ENCODE data around the gene ZNF292. TPM values are rescaled to one million over a fixed set of nuclear protein-coding genes. Genes with fewer than 3 reads are reported as not detected.
"Not testable (repeated sequence)": the region's sequence is repeated elsewhere in the genome, so short reads cannot be mapped to it uniquely, and the experiment has no call there.

Gene ZNF292
- total RNA-seq, 1 donor from 2014 or later, result 34.5 TPM

GRCh38 chr6:87251725-87252124 lies 96.4 kb downstream of the ZNF292 start:
- intact Hi-C loops (cut with DNase I), result no loop called here
- DNase-seq (ENCODE audit: low spot score), result no peak

GRCh38 chr6:87257046-87257445 lies 101.7 kb downstream of the ZNF292 start:
- intact Hi-C loops (cut with DNase I), result no loop called here
- no peak for DNase-seq (ENCODE audit: low spot score)

DNA sequence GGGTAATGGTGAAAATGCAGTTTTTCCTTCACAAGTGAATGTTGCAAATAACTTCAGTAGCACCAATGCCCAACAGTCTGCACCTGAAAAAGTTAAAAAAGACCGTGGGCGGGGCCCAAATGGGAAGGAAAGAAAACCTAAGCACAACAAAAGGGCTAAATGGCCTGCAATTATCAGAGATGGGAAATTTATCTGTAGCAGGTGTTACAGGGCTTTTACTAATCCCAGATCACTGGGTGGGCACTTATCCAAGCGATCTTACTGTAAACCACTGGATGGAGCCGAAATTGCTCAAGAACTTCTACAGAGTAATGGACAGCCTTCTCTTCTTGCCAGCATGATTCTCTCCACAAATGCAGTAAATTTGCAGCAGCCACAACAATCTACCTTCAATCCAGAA lies 102.2 kb downstream of the ZNF292 start:
- DNase-seq (ENCODE audit: low spot score), result no peak
- intact Hi-C loops (cut with DNase I), result no loop called here

DNA sequence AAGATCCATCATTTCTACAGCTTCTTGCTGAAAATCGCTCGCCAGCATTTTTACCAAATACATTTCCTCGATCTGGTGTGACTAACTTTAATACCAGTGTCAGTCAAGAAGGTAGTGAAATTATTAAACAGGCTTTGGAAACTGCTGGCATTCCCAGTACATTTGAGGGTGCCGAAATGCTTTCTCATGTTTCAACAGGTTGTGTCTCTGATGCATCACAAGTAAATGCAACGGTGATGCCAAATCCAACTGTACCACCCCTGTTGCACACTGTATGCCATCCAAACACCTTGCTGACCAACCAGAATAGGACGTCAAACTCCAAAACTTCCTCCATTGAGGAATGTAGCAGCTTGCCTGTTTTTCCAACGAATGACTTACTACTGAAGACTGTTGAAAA lies 102.6 kb downstream of the ZNF292 start:
- intact Hi-C loops (cut with DNase I), result no loop called here
- DNase-seq (ENCODE audit: low spot score), result no peak

- intact Hi-C loops (cut with DNase I), result no loop called here
These were observed 104.4 kb downstream of the ZNF292 start for GRCh38 chr6:87259791-87260190.

GRCh38 chr6:87261534-87261933 lies 106.2 kb downstream of the ZNF292 start:
- intact Hi-C loops (cut with DNase I), result no loop called here
- DNase-seq (ENCODE audit: low spot score), result no peak

More at GRCh38 chr6:87259791-87260190, 104.4 kb downstream of the ZNF292 start:
- DNase-seq (ENCODE audit: low spot score), result no peak

DNA sequence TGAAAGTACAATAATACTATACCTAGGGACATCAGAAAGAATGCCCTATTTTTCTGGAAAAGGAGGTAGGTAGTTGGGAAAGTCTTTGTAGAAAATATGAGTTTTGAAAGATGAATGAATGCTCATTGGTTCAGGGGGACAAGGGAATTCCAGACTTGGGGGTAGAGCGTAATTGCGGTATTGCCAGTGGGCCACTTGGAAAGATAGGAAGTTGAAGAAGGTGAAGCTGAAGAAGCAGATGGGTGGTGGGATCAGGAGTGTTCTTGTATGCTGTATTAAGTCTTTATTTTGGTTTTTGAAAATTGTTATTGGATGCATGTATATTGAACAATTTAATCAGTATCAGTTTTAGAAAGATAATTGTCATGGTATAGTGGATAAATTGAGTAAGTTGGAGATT lies 109.1 kb downstream of the ZNF292 start:
- no peak for DNase-seq (ENCODE audit: low spot score)
- intact Hi-C loops (cut with DNase I), result no loop called here

- intact Hi-C loops (cut with DNase I), result no loop called here
These were observed 119.4 kb downstream of the ZNF292 start for GRCh38 chr6:87274660-87275274.

GRCh38 chr6:87276624-87277023 lies 121.3 kb downstream of the ZNF292 start:
- no peak for DNase-seq (ENCODE audit: low spot score)

More at GRCh38 chr6:87274660-87275274, 119.4 kb downstream of the ZNF292 start:
- no peak for DNase-seq (ENCODE audit: low spot score)

GRCh38 chr6:87277123-87277522 lies 121.8 kb downstream of the ZNF292 start:
- intact Hi-C loops (cut with DNase I), result no loop called here
- no peak for DNase-seq (ENCODE audit: low spot score)

More at GRCh38 chr6:87276624-87277023, 121.3 kb downstream of the ZNF292 start:
- intact Hi-C loops (cut with DNase I), result no loop called here

DNA sequence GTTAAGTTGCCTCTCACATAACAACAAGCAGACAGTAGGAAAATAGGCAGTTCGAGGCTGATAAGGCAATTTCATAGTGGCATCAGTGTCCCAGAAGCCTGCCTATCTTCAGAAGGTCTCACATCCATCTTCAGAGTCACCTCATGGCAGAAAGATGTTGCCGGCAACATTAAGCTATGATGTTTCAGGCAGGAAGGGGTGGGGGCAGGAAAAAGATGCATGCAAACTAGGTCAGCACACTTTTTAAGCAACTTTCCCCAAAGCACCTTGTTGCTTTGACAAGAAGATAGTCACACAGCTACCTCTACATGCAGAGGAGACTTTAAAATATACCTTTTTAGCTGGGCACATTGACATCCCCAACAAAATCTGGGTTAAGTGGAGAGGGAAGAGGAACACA lies 123.8 kb downstream of the ZNF292 start:
- DNase-seq (ENCODE audit: low spot score), result no peak
- intact Hi-C loops (cut with DNase I), result no loop called here

- intact Hi-C loops (cut with DNase I), result no loop called here
- no peak for DNase-seq (ENCODE audit: low spot score)
These were observed 126.1 kb downstream of the ZNF292 start for GRCh38 chr6:87281426-87281825.

DNA sequence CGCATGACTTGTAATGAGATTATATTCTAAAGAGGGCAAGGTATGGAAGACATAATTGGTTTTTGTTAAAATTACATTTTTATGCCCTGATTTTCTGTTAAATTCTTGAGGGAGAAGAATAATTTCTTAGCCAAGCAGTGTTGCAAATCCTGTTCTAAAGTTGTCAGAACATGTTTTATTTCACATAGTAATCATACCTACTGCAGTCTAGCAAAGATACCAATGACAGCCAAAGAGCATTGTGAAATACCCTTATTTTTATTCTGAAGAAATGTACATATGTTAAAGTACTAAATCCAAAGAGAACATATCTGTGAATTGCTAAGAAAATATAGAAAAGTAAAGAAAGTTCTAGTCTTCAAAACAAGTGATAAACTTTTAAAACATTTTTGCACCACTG lies 127.4 kb downstream of the ZNF292 start:
- no peak for DNase-seq (ENCODE audit: low spot score)

DNA sequence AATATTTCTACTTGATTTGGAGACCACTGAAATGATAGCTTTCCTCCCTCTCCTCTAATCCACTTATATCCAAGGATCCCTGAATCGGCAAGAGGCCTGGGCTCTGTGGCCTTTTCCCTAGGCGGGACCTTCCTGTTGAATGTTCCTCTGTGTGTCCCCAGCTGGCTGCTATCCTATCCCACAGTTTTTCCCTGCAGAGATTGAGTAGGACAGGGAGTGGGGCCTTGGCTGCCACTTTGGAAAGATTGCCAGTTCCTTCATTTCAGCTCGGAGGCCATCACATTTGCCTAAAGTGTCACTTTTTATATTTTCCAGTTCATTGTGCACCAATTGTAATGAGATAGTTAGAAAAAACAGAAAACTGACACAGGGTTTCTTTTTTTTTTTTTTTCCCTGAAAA lies 128.1 kb downstream of the ZNF292 start:
- intact Hi-C loops (cut with DNase I), result no loop called here

More for the DNA sequence above, 127.4 kb downstream of the ZNF292 start:
- intact Hi-C loops (cut with DNase I), result no loop called here

DNA sequence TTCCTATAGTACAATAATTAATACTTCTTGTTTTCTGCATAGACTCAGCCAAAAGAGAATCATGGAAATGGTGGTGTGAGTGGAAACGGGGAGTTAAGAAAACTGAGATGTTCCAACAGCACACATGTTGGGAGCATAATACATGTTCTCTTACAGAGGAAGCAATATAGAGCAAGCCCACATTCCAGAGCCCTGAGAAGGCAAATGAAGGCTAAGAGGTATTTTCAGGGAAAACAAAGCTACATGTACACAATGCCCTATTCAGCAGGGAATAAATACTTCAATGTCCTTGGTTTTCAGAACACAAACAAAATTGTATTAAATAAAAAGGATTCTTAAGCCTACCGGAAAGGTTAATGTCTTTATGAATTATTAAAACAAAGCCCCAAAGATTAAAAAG lies 131.9 kb downstream of the ZNF292 start:
- intact Hi-C loops (cut with DNase I), result no loop called here
- no peak for DNase-seq (ENCODE audit: low spot score)

More for the DNA sequence above, 128.1 kb downstream of the ZNF292 start:
- no peak for DNase-seq (ENCODE audit: low spot score)

DNA sequence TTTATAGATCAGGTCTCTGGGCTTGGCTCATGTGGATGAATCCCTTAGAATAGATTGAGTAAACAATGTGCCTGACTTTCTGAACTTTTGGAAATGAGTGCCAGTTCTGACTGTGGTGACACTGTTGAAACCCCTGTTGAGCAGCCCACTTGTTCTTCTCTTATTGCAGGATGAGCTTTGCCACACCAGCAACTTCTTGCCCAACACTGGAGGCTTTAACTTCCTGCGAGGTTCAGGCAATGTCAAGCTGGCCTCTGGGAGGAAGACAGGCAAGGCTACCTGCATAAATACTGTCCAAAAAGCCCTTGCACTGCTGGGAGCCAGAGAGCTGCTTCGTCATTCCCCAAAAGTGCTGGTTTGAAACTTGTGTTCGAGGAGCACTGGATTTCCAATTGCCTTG lies 134.2 kb downstream of the ZNF292 start:
- intact Hi-C loops (cut with DNase I), result no loop called here

GRCh38 chr6:87291883-87292282 lies 136.5 kb downstream of the ZNF292 start:
- no peak for DNase-seq (ENCODE audit: low spot score)
- intact Hi-C loops (cut with DNase I), result no loop called here

More for the DNA sequence above, 134.2 kb downstream of the ZNF292 start:
- DNase-seq (ENCODE audit: low spot score), result no peak

DNA sequence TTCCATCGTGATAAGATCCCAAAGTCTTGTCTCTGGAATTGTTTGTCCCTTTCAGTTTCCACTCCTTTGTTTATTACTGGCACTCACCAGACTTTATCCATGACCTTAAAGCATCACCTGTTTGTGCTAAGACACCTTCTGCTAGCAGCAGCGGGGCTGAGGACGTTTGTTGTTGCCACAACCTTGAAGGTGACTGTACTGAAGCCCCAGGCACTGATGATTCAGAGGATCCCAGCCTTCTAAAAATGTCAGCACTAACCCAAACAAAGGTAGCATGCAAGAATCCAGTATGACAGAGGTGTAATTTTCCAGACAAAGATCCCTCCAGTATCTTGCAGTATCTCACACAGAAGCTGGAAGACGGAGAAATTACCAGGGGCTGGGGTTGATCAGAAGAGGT lies 138.2 kb downstream of the ZNF292 start:
- intact Hi-C loops (cut with DNase I), result no loop called here
- DNase-seq (ENCODE audit: low spot score), result no peak

GRCh38 chr6:87297119-87297518 lies 141.8 kb downstream of the ZNF292 start:
- DNase-seq (ENCODE audit: low spot score), result no peak
- intact Hi-C loops (cut with DNase I), result no loop called here

DNA sequence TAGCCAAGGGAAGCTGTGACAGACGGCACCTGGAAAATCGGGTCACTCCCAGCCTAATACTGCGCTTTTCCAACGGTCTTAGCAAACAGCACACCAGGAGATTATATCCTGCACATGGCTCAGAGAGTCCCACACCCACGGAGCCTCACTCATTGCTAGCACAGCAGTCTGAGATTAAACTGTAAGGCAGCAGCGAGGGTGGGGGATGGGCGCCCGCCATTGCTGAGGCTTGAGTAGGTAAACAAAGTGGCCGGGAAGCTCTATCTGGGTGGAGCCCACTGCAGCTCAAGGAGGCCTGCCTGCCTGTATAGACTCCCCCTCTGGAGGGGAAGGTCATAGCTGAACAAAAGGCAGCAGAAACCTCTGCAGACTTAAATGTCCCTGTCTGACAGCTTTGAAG lies 145.9 kb downstream of the ZNF292 start:
- intact Hi-C loops (cut with DNase I); DNase-seq (ENCODE audit: low spot score): not testable (repeated sequence)

DNA sequence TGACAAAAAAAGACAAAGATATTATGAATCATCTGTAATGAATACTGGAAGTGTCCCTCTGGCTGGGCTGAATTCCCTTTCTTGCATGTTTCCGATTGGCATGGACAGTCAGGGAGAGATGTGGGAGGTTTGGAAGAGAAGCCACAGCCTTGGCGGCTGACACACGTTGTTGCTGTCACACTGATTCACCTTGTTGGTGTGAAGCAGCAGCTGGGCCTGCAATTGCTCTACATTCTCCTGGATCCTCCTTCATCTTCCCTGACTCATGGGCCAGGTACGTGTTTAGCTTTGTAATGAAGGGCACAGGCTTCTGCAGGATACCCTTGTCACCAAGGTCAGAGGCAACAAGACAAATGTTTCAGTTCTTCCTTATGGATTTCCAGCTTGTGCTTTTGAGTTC lies 153.6 kb downstream of the ZNF292 start:
- intact Hi-C loops (cut with DNase I), result no loop called here
- no peak for DNase-seq (ENCODE audit: low spot score)

- intact Hi-C loops (cut with DNase I), result no loop called here
- DNase-seq (ENCODE audit: low spot score), result no peak
These were observed 157.5 kb downstream of the ZNF292 start for GRCh38 chr6:87312860-87313259.
